H9 (cell line): ENCODE measurements around the gene TNFRSF11A. TPM values are rescaled to one million over a fixed set of nuclear protein-coding genes. Genes with fewer than 3 reads are reported as not detected.
A peak's percentile ranks its signal among the peaks of the same experiment; 100 is the strongest.

Experiments
- DNase-seq: peaks from one replicate; pipeline ENCODE4 v3.0.0-alpha.2; 2017
- H2AFZ ChIP-seq: one replicate; pipeline ENCODE4 v1.6.1; 2013; ENCODE audit warnings: mild to moderate bottlenecking, low read length, control low read depth, moderate library complexity
- H2AK5ac ChIP-seq: 2 replicates; pipeline ENCODE4 v1.6.1; 2013; ENCODE audit warnings: low read length, control low read depth, mixed read lengths; ENCODE audit not compliant: insufficient read length
- H2BK120ac ChIP-seq: one replicate; pipeline ENCODE4 v1.6.1; 2013; ENCODE audit warnings: low read depth, mild to moderate bottlenecking, low read length, control low read depth, inconsistent platforms; ENCODE audit not compliant: poor library complexity, severe bottlenecking
- H2BK12ac ChIP-seq: 2 replicates; pipeline ENCODE4 v1.6.1; 2013; ENCODE audit warnings: low read length, control low read depth, mixed read lengths, low read depth; ENCODE audit not compliant: insufficient read length
- H2BK15ac ChIP-seq: 2 replicates; pipeline ENCODE4 v1.6.1; 2013; ENCODE audit warnings: low read depth, low read length, control low read depth
- H2BK20ac ChIP-seq: one replicate; pipeline ENCODE4 v1.6.1; 2013; ENCODE audit warnings: low read depth, mild to moderate bottlenecking, low read length, control low read depth, inconsistent platforms; ENCODE audit not compliant: poor library complexity, severe bottlenecking
- H2BK5ac ChIP-seq: 2 replicates; pipeline ENCODE4 v1.6.1; 2013; ENCODE audit warnings: low read length, control low read depth, mixed read lengths; ENCODE audit not compliant: insufficient read length
- H3K14ac ChIP-seq: 2 replicates; pipeline ENCODE4 v1.6.1; 2013; ENCODE audit warnings: low read length, control low read depth; ENCODE audit not compliant: insufficient read depth
- H3K18ac ChIP-seq: 2 replicates; pipeline ENCODE4 v1.6.1; 2013; ENCODE audit warnings: low read depth, mild to moderate bottlenecking, mixed read lengths, low read length, control low read depth; ENCODE audit not compliant: insufficient read length
- H3K23ac ChIP-seq: 2 replicates; pipeline ENCODE4 v1.6.1; 2013; ENCODE audit warnings: low read length, control low read depth, mixed read lengths, low read depth; ENCODE audit not compliant: insufficient read length
- H3K23me2 ChIP-seq: 2 replicates; pipeline ENCODE4 v1.6.1; 2013; ENCODE audit warnings: low read depth, mild to moderate bottlenecking, mixed read lengths, low read length, control low read depth; ENCODE audit not compliant: insufficient read length, poor library complexity, severe bottlenecking
- H3K27ac ChIP-seq: 2 replicates; pipeline ENCODE4 v1.5.1; 2013; ENCODE audit warnings: low read length, control low read depth, mixed read lengths, low read depth; ENCODE audit not compliant: insufficient read length
- H3K27me3 ChIP-seq: 2 replicates; pipeline ENCODE4 v1.6.1; 2013; ENCODE audit warnings: low read length, control low read depth, inconsistent platforms; ENCODE audit not compliant: insufficient read depth
- H3K4ac ChIP-seq: 2 replicates; pipeline ENCODE4 v1.6.1; 2013; ENCODE audit warnings: low read depth, mild to moderate bottlenecking, control low read depth, inconsistent platforms, low read length, moderate library complexity
- H3K4me1 ChIP-seq: 2 replicates; pipeline ENCODE4 v1.6.1; 2013; ENCODE audit warnings: low read length, control low read depth, inconsistent platforms; ENCODE audit not compliant: insufficient read depth
- H3K4me2 ChIP-seq: 2 replicates; pipeline ENCODE4 v1.6.1; 2013; ENCODE audit warnings: low read length, control low read depth, mixed read lengths; ENCODE audit not compliant: insufficient read length, insufficient read depth
- H3K56ac ChIP-seq: 2 replicates; pipeline ENCODE4 v1.6.1; 2013; ENCODE audit warnings: low read depth, mild to moderate bottlenecking, mixed read lengths, low read length, control low read depth; ENCODE audit not compliant: insufficient read length
- H3K79me1 ChIP-seq: 2 replicates; pipeline ENCODE4 v1.6.1; 2013; ENCODE audit warnings: low read depth, mild to moderate bottlenecking, moderate library complexity, low read length, control low read depth, inconsistent platforms; ENCODE audit not compliant: insufficient read depth, poor library complexity, severe bottlenecking
- H3K79me2 ChIP-seq: 2 replicates; pipeline ENCODE4 v1.6.1; 2013; ENCODE audit warnings: low read length, control low read depth, inconsistent platforms; ENCODE audit not compliant: insufficient read depth
- H3K9ac ChIP-seq: 2 replicates; pipeline ENCODE4 v1.6.1; 2013; ENCODE audit warnings: low read length, control low read depth, mixed read lengths; ENCODE audit not compliant: insufficient read length; ENCODE audit errors: extremely low read depth
- H3K9me3 ChIP-seq: one replicate; pipeline ENCODE4 v1.6.1; 2013; ENCODE audit warnings: low read depth, low read length, inconsistent platforms; ENCODE audit not compliant: control insufficient read depth
- H3T11ph ChIP-seq: one replicate; pipeline ENCODE4 v1.6.1; 2013; ENCODE audit warnings: mild to moderate bottlenecking, low read length, control low read depth, inconsistent platforms
- H4K20me1 ChIP-seq: one replicate; pipeline ENCODE4 v1.6.1; 2013; ENCODE audit not compliant: control insufficient read depth, insufficient read length, insufficient read depth
- H4K5ac ChIP-seq: 2 replicates; pipeline ENCODE4 v1.6.1; 2013; ENCODE audit warnings: low read depth, mild to moderate bottlenecking, mixed read lengths, low read length, control low read depth; ENCODE audit not compliant: insufficient read length
- H4K8ac ChIP-seq: replicated peaks from 2 replicates; pipeline ENCODE4 v1.6.1; 2013; ENCODE audit warnings: low read length, control low read depth, mixed read lengths, low read depth; ENCODE audit not compliant: insufficient read length
- H4K91ac ChIP-seq: 2 replicates; pipeline ENCODE4 v1.6.1; 2013; ENCODE audit warnings: low read depth, mild to moderate bottlenecking, moderate library complexity, mixed read lengths, low read length, control low read depth; ENCODE audit not compliant: insufficient read length
- H3K27ac Mint-ChIP-seq, 3 experiments: 2 replicates in 2 of 3; 3 replicates in 1 of 3; pipeline ENCODE4 v1.8.0; 2020 to 2021; ENCODE audit warnings: mixed read lengths in 3 of 3, mild to moderate bottlenecking in 1 of 3, moderate library complexity in 1 of 3
- H3K27me3 Mint-ChIP-seq: 2 replicates; pipeline ENCODE4 v1.8.0; 2021; ENCODE audit warnings: low read depth, mild to moderate bottlenecking, moderate library complexity, mixed read lengths
- H3K36me3 Mint-ChIP-seq, 3 experiments: 2 replicates in 2 of 3; 3 replicates in 1 of 3; pipeline ENCODE4 v1.8.0; 2020 to 2021; ENCODE audit warnings: low read depth in 3 of 3, mixed read lengths in 3 of 3; ENCODE audit not compliant: insufficient read depth in 1 of 3
- H3K4me1 Mint-ChIP-seq, 2 experiments: 2 replicates each; pipeline ENCODE4 v1.8.0; 2020; ENCODE audit warnings: mixed read lengths in 2 of 2
- H3K4me3 Mint-ChIP-seq, 2 experiments: 2 replicates in 1 of 2; 3 replicates in 1 of 2; pipeline ENCODE4 v1.8.0; 2020 to 2021; ENCODE audit warnings: mild to moderate bottlenecking in 2 of 2, mixed read lengths in 2 of 2, moderate library complexity in 1 of 2
- H3K9me3 Mint-ChIP-seq, 2 experiments: 2 replicates in 1 of 2; 3 replicates in 1 of 2; pipeline ENCODE4 v1.8.0; 2020; ENCODE audit warnings: mild to moderate bottlenecking in 2 of 2, mixed read lengths in 2 of 2, moderate library complexity in 1 of 2
- WGBS: extraction: QIAGEN DNeasy Blood & Tissue Kit; methylation state at CpG from one replicate; pipeline ENCODE4 v1.1.7; 2013; ENCODE audit warnings: missing lambda C conversion rate, low lambda C conversion rate, mixed read lengths; ENCODE audit not compliant: insufficient read length; ENCODE audit errors: extremely low coverage; 5-methylcytosine and 5-hydroxymethylcytosine counted together
- total RNA-seq: library from RNA; stranded (reverse); gene quantifications from 2 replicates; pipeline ENCODE4 v1.2.1, GENCODE V29; 2021
- TF ChIP-seq, protein P1 (sequence below): fragments of 200-600 bp; sonication (generic); conservative IDR thresholded peaks from 3 replicates; pipeline ENCODE4 v1.8.0; 2021; ENCODE audit warnings: antibody characterized with exemption, mild to moderate bottlenecking

The TNFRSF11A gene
- total RNA-seq, 1 experiment from 2014 or later, result 7.8 TPM

GRCh38 chr18:62386091-62386490 is 61.0 kb downstream of the TNFRSF11A start:
- Histone ChIP-seq H2BK20ac (no peak overlapping the region), H4K5ac (no peak overlapping the region), H2BK12ac (no peak overlapping the region), H3K4ac (no peak overlapping the region), H4K8ac (no peak overlapping the region), H3K79me1 (no peaks in the 10 kb centered on the region), H3K79me2 (no peaks in the 10 kb centered on the region), H2BK120ac (no peak overlapping the region), H3K9ac (no peak overlapping the region), H3K4me1 (no peaks in the 10 kb centered on the region; the same call in 1 of the 2 replicates), H3K23ac (no peak overlapping the region), H2BK5ac (no peak overlapping the region), H3T11ph (no peak overlapping the region), H2AFZ (no peak overlapping the region), H3K27me3 (no peaks in the 10 kb centered on the region), H3K14ac (no peak overlapping the region), H3K18ac (no peak overlapping the region), H3K56ac (no peak overlapping the region), H3K23me2 (no peaks in the 10 kb centered on the region), H3K4me2 (no peak overlapping the region), H3K27ac (no peak overlapping the region), H4K20me1 (no peaks in the 10 kb centered on the region), H3K9me3 (peaks cover 3% of the 10 kb centered on the region), H4K91ac (no peak overlapping the region), H2AK5ac (no peak overlapping the region), H2BK15ac (no peak overlapping the region)
- Mint-ChIP-seq H3K4me3 (no peak overlapping the region), H3K9me3 (peaks cover 4 to 7% of the 10 kb centered on the region in 2 experiments), H3K27me3 (peaks cover 5% of the 10 kb centered on the region), H3K4me1 (peaks cover 23 to 30% of the 10 kb centered on the region in 2 experiments), H3K27ac (peak overlapping the region in 2 of 3 experiments; percentile 42 to 94; a peak in 4 of 7 replicates), H3K36me3 (peaks cover 19 to 26% (median 23%) of the 10 kb centered on the region in 3 experiments)
- TF ChIP-seq, protein P1, sequence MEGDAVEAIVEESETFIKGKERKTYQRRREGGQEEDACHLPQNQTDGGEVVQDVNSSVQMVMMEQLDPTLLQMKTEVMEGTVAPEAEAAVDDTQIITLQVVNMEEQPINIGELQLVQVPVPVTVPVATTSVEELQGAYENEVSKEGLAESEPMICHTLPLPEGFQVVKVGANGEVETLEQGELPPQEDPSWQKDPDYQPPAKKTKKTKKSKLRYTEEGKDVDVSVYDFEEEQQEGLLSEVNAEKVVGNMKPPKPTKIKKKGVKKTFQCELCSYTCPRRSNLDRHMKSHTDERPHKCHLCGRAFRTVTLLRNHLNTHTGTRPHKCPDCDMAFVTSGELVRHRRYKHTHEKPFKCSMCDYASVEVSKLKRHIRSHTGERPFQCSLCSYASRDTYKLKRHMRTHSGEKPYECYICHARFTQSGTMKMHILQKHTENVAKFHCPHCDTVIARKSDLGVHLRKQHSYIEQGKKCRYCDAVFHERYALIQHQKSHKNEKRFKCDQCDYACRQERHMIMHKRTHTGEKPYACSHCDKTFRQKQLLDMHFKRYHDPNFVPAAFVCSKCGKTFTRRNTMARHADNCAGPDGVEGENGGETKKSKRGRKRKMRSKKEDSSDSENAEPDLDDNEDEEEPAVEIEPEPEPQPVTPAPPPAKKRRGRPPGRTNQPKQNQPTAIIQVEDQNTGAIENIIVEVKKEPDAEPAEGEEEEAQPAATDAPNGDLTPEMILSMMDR, result no peak
- no peak for DNase-seq
- no CpG with 5 or more reads among the region's 5 CpGs for WGBS
